ENCODE results near the gene MTHFSD.

DNA sequence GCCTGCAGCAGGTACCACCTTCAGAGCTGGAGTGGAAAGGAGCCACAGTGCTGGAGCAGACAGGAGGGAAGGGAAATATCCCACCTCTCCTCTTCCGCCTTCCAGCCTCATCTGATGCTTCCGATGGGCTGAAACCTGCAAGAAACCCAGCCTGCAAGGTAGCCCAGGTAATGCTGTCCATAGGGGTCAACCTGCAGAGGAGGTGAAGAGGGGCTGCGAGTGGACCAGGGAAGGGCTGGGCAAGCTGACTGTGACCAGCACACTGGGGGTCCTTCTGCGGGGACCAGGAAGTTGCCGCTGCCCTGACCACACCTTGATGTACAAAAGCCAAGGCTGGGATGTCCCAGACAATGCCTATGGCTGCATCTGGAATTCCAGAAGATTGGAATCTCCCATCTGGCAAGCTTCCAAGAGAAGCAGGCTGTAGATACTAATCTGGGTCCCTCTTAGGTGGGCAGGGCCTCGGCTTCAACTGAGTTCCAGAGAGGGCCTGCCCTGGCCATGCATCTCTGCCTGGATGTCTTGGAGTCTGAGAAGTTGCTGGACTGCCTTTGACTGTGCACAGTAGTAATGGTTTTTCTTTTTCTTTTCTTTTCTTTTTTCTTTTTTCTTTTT is 29.1 kb upstream of the MTHFSD start:
- TF ChIP-seq, protein P1, sequence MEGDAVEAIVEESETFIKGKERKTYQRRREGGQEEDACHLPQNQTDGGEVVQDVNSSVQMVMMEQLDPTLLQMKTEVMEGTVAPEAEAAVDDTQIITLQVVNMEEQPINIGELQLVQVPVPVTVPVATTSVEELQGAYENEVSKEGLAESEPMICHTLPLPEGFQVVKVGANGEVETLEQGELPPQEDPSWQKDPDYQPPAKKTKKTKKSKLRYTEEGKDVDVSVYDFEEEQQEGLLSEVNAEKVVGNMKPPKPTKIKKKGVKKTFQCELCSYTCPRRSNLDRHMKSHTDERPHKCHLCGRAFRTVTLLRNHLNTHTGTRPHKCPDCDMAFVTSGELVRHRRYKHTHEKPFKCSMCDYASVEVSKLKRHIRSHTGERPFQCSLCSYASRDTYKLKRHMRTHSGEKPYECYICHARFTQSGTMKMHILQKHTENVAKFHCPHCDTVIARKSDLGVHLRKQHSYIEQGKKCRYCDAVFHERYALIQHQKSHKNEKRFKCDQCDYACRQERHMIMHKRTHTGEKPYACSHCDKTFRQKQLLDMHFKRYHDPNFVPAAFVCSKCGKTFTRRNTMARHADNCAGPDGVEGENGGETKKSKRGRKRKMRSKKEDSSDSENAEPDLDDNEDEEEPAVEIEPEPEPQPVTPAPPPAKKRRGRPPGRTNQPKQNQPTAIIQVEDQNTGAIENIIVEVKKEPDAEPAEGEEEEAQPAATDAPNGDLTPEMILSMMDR (IDR thresholded peaks at IDR 0.05): no peak
- TF ChIP-seq RXRA (IDR thresholded peaks at IDR 0.05; ENCODE audit: borderline replicate concordance, low read depth) (no peak), TEAD4 (IDR thresholded peaks at IDR 0.05; ENCODE audit: borderline replicate concordance, insufficient read depth) (no peak), RAD21 (IDR thresholded peaks at IDR 0.05; ENCODE audit: low read length) (no peak), TAF1 (IDR thresholded peaks at IDR 0.05; ENCODE audit: borderline replicate concordance, low read depth, low read length) (no peak), YY1 (IDR thresholded peaks at IDR 0.05; ENCODE audit: low read depth) (no peak), POLR2AphosphoS5 (IDR thresholded peaks at IDR 0.05; ENCODE audit: low read depth, low read length) (no peak)
